Measurements from ENCODE around the gene SLC22A2.
"Not testable (repeated sequence)": the region's sequence is repeated elsewhere in the genome, so short reads cannot be mapped to it uniquely, and the experiment has no call there.

Gene SLC22A2

DNA sequence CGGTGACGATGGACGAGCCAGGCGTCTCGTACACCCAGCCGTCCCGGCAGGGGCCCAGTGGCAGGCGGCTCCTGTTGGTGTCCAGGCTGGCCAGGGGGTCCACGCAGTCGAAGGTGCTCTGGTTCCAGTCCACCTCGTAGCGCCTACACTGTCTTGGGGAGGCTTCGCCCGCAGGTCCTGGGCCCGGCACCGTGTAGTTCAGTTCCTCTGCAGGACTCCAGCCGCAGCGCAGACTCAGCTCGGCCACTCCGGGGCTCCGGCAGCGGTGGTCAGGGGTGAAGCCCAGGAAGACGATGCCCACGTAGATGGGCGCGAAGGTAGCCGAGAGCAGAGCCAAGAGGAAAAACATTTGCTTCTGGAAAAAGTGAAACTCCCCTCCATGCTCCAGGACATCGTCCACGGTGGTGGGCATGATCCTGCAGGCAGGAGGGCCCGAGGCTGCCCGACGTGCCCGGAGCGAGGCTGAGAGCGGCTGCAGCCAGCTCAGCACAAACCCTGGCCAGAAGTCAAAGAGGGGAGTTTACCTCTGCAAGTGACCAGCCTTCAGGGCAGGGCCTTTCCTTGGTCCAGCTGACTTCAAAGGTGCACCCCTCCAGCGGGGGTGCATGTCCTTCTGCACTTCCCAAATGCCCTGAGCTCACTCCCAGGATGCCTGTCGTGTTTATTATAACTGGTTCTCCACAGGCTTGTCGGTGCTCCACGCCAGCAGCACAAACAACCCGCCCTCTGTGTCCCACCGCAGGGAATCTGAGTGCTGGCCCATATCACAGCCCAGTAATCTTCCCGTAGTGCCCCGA, at the start of gene SLC22A2:
TSS of gene SLC22A2 (minus strand) at position 476 of the 797 bp plus-strand sequence. CDS start at position 412, 64 bp downstream.
- TF ChIP-seq, protein P1, sequence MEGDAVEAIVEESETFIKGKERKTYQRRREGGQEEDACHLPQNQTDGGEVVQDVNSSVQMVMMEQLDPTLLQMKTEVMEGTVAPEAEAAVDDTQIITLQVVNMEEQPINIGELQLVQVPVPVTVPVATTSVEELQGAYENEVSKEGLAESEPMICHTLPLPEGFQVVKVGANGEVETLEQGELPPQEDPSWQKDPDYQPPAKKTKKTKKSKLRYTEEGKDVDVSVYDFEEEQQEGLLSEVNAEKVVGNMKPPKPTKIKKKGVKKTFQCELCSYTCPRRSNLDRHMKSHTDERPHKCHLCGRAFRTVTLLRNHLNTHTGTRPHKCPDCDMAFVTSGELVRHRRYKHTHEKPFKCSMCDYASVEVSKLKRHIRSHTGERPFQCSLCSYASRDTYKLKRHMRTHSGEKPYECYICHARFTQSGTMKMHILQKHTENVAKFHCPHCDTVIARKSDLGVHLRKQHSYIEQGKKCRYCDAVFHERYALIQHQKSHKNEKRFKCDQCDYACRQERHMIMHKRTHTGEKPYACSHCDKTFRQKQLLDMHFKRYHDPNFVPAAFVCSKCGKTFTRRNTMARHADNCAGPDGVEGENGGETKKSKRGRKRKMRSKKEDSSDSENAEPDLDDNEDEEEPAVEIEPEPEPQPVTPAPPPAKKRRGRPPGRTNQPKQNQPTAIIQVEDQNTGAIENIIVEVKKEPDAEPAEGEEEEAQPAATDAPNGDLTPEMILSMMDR (IDR thresholded peaks at IDR 0.05; ENCODE audit: low read depth, low read length) = no peak
- H3K4me3 ChIP-seq (ENCODE audit: low read depth, low read length) = no peak within 1 kb of the TSS

DNA sequence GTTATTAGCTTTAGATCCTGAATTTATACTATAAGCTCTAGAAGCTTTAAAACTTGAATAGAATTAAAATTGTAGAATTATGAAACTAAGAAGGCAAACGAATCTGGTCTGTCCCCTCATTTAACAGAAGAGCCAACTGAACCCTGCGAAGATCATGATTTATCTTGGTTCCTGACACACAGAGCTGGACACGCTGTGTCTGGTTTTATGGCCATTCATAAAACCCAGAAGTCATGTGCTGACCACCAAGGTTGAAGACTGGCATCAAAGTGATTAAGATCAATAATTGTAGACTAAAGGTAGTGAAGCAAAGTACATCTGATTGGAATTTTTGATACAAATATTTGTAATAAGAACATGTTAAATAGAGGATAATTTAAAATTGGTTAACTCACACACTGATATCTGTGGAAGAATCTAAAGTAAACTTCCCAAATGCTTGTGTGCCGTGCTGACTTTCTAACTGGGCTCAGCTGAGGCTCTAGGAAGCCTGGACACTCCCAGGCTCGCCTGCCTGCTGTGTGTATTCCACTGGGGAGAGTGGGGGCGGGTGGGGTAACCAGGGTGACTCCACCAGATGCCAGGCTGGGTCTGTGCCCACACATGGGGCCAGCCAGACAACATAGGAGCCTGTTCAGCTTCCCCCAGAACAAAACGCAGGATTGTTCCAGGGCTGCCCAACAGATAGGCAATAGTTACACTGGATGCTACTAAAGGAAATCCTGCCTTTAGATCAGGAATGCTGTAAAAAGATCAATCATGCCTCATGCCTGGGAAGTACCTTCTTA, 47.5 kb upstream of the SLC22A2 start:
- TF ChIP-seq, protein P1 (IDR thresholded peaks at IDR 0.05; ENCODE audit: low read depth, low read length) = no peak
- no peak overlapping the region for H3K4me3 ChIP-seq (ENCODE audit: low read depth, low read length)

DNA sequence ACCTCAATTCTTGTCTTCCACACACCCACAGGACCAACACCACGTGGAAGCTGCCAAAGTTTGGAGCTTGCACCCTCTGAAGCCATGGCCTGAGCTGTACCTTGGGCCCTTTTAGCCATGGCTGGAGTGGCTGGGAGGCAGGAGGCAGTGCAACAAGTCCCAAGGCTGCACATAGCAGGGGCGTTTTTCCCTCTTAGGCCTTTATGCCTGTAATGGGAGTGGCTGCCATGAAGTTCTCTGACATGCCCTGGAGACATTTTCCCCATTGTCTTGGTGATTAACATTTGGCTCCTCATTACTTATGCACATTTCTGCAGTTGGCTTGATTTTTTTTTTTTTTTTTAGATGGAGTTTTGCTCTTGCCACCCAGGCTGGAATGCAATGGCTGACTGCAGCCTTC, 45.2 kb upstream of the SLC22A2 start:
- H3K4me3 ChIP-seq (ENCODE audit: low read depth, low read length) = no peak overlapping the region
- TF ChIP-seq, protein P1 (IDR thresholded peaks at IDR 0.05; ENCODE audit: low read depth, low read length) = no peak

DNA sequence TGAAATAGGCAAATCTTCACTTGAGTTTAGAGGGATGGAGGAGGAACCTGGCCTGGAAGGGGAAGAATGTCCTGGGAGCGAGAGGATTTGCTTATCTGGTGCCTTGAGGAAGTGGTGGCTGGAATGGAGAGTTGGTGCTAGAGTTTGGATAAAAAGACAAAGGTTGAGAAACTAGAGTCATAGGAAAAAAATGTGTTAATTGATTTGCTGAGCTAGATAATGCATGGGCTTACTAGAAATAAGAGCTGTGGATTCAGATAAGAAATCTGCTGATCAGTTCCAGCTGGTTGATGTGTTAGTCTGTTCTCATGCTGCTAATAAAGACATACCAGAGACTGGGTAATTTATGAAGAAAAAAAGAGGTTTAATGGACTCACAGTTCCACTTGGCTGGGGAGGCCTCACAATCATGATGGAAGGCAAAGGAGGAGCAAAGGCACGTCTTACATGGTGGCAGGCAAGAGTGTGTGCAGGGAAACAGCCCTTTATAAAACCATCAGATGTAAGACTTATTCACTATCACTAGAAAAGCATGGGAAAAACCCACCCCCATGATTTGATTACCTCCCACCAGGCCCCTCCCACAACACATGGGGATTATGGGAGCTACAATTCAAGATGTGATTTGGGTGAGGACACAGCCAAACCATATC, 43.9 kb upstream of the SLC22A2 start:
- H3K4me3 ChIP-seq (ENCODE audit: low read depth, low read length) = not testable (repeated sequence)

DNA sequence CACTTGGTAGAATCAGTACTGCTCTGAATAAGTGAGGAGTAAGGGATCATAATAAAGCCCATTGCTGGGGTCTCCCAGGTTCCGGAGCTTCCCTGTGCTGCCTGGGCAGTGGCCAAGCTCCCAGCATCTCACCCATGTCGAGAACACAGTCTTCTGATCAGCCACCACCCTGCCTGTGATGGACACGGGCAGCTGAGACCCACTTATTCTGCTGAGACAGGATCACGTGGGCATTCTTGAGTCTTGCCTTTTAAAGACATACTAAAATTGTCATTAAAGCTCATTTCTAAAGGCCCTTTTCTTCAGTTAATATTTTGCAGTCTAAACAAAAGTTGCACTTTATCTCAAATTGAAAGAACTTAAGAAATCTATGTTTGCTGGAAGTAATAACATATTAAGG, 42.7 kb upstream of the SLC22A2 start:
- no peak overlapping the region for H3K4me3 ChIP-seq (ENCODE audit: low read depth, low read length)
- TF ChIP-seq, protein P1 (IDR thresholded peaks at IDR 0.05; ENCODE audit: low read depth, low read length) = no peak

DNA sequence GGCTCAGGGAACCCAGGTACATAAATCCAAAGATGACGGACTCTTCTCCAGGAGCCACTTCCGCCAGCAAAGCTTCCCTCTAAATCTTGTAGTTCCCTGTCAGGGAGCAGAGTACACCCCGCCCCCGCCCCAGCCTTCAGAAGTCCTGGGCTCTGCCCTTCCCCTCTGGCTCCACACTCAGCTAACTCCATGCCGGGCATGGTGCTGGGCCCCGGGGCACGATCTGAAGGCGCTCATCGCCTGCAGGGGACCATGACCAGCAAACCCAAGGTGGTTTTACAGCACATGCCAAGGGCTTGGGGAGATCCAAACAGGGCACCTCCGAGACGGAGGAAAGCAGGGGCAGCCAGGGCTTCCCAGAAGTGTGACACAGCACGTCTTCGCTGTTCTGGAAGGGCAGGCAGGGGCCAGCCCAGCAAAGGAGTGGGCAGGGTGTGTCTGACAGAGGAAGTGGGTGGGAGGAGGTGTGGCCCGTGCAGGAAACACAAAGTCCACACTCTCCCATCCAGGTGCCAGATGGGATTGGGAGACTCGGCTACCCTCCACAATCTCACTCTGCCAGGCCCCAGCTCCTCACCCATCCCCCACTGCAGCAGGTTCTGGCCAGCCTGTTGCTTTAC, 41.6 kb upstream of the SLC22A2 start:
- TF ChIP-seq, protein P1 (IDR thresholded peaks at IDR 0.05; ENCODE audit: low read depth, low read length) = no peak
- H3K4me3 ChIP-seq (ENCODE audit: low read depth, low read length) = no peak overlapping the region

DNA sequence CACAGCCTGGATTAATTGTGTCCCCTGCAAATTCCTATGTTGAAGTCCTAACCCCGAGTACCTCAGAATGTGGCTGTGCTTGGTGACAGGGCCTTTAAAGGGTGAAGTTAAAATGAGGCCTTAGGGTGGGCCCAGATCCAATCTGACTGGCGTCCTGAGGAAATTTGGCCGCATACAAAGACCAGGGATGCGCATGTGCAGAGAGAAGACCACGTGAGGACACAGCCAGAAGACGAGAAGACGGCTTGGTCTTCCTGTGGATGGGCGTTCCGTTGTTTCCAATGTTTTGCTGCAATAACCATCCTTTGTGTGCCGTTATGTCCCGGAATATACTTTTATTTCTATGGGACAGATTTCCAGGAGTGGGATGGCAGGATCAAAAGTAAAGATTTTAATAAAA, 40.9 kb upstream of the SLC22A2 start:
- no peak overlapping the region for H3K4me3 ChIP-seq (ENCODE audit: low read depth, low read length)
- TF ChIP-seq, protein P1 (IDR thresholded peaks at IDR 0.05; ENCODE audit: low read depth, low read length) = no peak
